IMR-90 (cell line): ENCODE results near the gene FBXW7. TPM values are rescaled to one million over a fixed set of nuclear protein-coding genes. Genes with fewer than 3 reads are reported as not detected.

Source experiments
- ATAC-seq: fragments of 200-7000 bp; cut with Tn5 transposase; 2 replicates; pipeline ENCODE4 v1.9.1; 2020; ENCODE audit warnings: low read depth, mild to moderate bottlenecking, moderate library complexity
- BruUV-seq: library from RNA; stranded (reverse); fragments of 400-500 nt; replicated peaks from 2 replicates; lab custom pipeline; 2021; lab: Mats Ljungman, UMichigan
- CTCF ChIA-PET: fragments of 300-600 bp; formaldehyde crosslinking; extraction: SDS; loops from one replicate; lab custom pipeline; 2021; ENCODE audit warnings: antibody characterized with exemption; lab: Yijun Ruan, JAX
- POLR2A ChIA-PET: fragments of 300-600 bp; sonication (Branson Sonifier 250); formaldehyde crosslinking; loops from one replicate; lab custom pipeline; 2022; ENCODE audit warnings: antibody characterized with exemption; ENCODE audit not compliant: unreplicated experiment; lab: Charles Lee
- DNase-seq: peaks from one replicate; pipeline ENCODE4 v3.0.0; 2013
- H2AFZ ChIP-seq: replicated peaks from 2 replicates; pipeline ENCODE3; 2013; ENCODE audit warnings: low read length, mild to moderate bottlenecking; ENCODE audit not compliant: poor library complexity
- H2AK5ac ChIP-seq: 2 replicates; pipeline ENCODE4 v1.6.1; 2013; ENCODE audit warnings: low read depth, low read length, inconsistent platforms
- H2AK9ac ChIP-seq: replicated peaks from 2 replicates; pipeline ENCODE3; 2013; ENCODE audit warnings: mild to moderate bottlenecking, low read depth, low read length, moderate library complexity; ENCODE audit not compliant: poor library complexity
- H2BK120ac ChIP-seq: 2 replicates; pipeline ENCODE4 v1.6.1; 2013; ENCODE audit warnings: low read depth, low read length, inconsistent platforms
- H2BK15ac ChIP-seq: 3 replicates; pipeline ENCODE4 v1.6.1; 2013; ENCODE audit warnings: low read depth, low read length, inconsistent platforms
- H2BK20ac ChIP-seq: 2 replicates; pipeline ENCODE4 v1.6.1; 2013; ENCODE audit warnings: low read depth, mild to moderate bottlenecking, inconsistent platforms, low read length, moderate library complexity
- H2BK5ac ChIP-seq: 2 replicates; pipeline ENCODE4 v1.6.1; 2013; ENCODE audit warnings: mild to moderate bottlenecking, low read depth, low read length, inconsistent platforms; ENCODE audit not compliant: poor library complexity, severe bottlenecking
- H3K14ac ChIP-seq: replicated peaks from 2 replicates; pipeline ENCODE4 v1.6.1; 2013; ENCODE audit warnings: low read depth, low read length, inconsistent platforms
- H3K18ac ChIP-seq: 2 replicates; pipeline ENCODE4 v1.6.1; 2013; ENCODE audit warnings: low read depth, low read length, control low read depth
- H3K23ac ChIP-seq: 2 replicates; pipeline ENCODE4 v1.6.1; 2013; ENCODE audit warnings: low read depth, low read length, inconsistent platforms
- H3K27ac ChIP-seq: 2 replicates; pipeline ENCODE4 v1.5.1; 2013; ENCODE audit warnings: mild to moderate bottlenecking, control low read depth, low read length; ENCODE audit not compliant: insufficient read depth
- H3K27me3 ChIP-seq: 2 replicates; pipeline ENCODE4 v1.6.1; 2013; ENCODE audit warnings: low read length; ENCODE audit not compliant: control insufficient read depth, insufficient read depth
- H3K36me3 ChIP-seq: 2 replicates; pipeline ENCODE4 v1.6.1; 2013; ENCODE audit warnings: low read length, mixed read lengths; ENCODE audit not compliant: control insufficient read depth, insufficient read depth
- H3K4ac ChIP-seq: 2 replicates; pipeline ENCODE4 v1.6.1; 2013; ENCODE audit warnings: low read depth, low read length, inconsistent platforms
- H3K4me1 ChIP-seq: 2 replicates; pipeline ENCODE4 v1.6.1; 2013; ENCODE audit warnings: low read length, mixed read lengths; ENCODE audit not compliant: control insufficient read depth, insufficient read depth
- H3K4me2 ChIP-seq: 2 replicates; pipeline ENCODE4 v1.6.1; 2013; ENCODE audit warnings: low read depth, mild to moderate bottlenecking, control low read depth, low read length, moderate library complexity
- H3K4me3 ChIP-seq: 2 replicates; pipeline ENCODE4 v1.5.1; 2013; ENCODE audit warnings: low read depth, mild to moderate bottlenecking, control low read depth, low read length, moderate library complexity; ENCODE audit not compliant: insufficient read depth
- H3K56ac ChIP-seq: 2 replicates; pipeline ENCODE4 v1.6.1; 2013; ENCODE audit warnings: low read length, inconsistent platforms; ENCODE audit not compliant: insufficient read depth; ENCODE audit errors: extremely low read depth
- H3K79me1 ChIP-seq, 2 experiments: 2 replicates each; pipeline ENCODE4 v1.6.1; 2013; ENCODE audit warnings: low read length in 2 of 2, inconsistent platforms in 1 of 2, low read depth in 1 of 2
- H3K9ac ChIP-seq: 2 replicates; pipeline ENCODE4 v1.6.1; 2013; ENCODE audit warnings: low read depth, low read length, control low read depth
- H3K9me1 ChIP-seq: 2 replicates; pipeline ENCODE4 v1.6.1; 2013; ENCODE audit warnings: low read length, inconsistent platforms; ENCODE audit not compliant: insufficient read depth
- H3K9me3 ChIP-seq: 2 replicates; pipeline ENCODE4 v1.6.1; 2013; ENCODE audit warnings: low read length; ENCODE audit not compliant: control insufficient read depth, insufficient read depth
- H4K20me1 ChIP-seq: 2 replicates; pipeline ENCODE4 v1.6.1; 2013; ENCODE audit warnings: low read length, inconsistent platforms; ENCODE audit not compliant: insufficient read depth
- H4K5ac ChIP-seq: 2 replicates; pipeline ENCODE4 v1.6.1; 2013; ENCODE audit warnings: mild to moderate bottlenecking, low read depth, low read length, control low read depth
- H4K8ac ChIP-seq, 2 experiments: 2 replicates each; pipeline ENCODE4 v1.6.1; 2013; ENCODE audit warnings: low read depth in 2 of 2, low read length in 2 of 2, control low read depth in 1 of 2, inconsistent platforms in 1 of 2
- H4K91ac ChIP-seq: 2 replicates; pipeline ENCODE4 v1.6.1; 2013; ENCODE audit warnings: low read depth, low read length, inconsistent platforms; ENCODE audit not compliant: insufficient read depth
- CEBPB ChIP-seq: IDR thresholded peaks from 2 replicates; pipeline ENCODE4 v1.6.1; 2012; ENCODE audit warnings: low read depth, low read length, improper control_type of control experiment
- CHD1 ChIP-seq: IDR thresholded peaks from 2 replicates; pipeline ENCODE4 v1.6.1; 2012; ENCODE audit warnings: low read depth, low read length, improper control_type of control experiment
- FOS ChIP-seq: fragments of 150-350 bp; IDR thresholded peaks from 2 replicates; pipeline ENCODE4 v1.6.1; 2016; ENCODE audit warnings: low read depth, low read length
- MAFK ChIP-seq: IDR thresholded peaks from 2 replicates; pipeline ENCODE4 v1.6.1; 2012; ENCODE audit warnings: low read depth, low read length, improper control_type of control experiment
- MAZ ChIP-seq: IDR thresholded peaks from 2 replicates; pipeline ENCODE4 v1.6.1; 2012; ENCODE audit warnings: low read depth, mild to moderate bottlenecking, low read length, improper control_type of control experiment, moderate library complexity, borderline replicate concordance
- MXI1 ChIP-seq: IDR thresholded peaks from 2 replicates; pipeline ENCODE4 v1.6.1; 2012; ENCODE audit warnings: low read depth, mild to moderate bottlenecking, low read length, moderate library complexity, borderline replicate concordance
- POLR2A ChIP-seq: IDR thresholded peaks from 2 replicates; pipeline ENCODE4 v1.6.1; 2012; ENCODE audit warnings: mild to moderate bottlenecking, low read depth, low read length
- RFX5 ChIP-seq: IDR thresholded peaks from 2 replicates; pipeline ENCODE4 v1.8.0; 2012; ENCODE audit warnings: low read depth, mild to moderate bottlenecking, low read length, moderate library complexity
- WGBS, 2 experiments: methylation state at CpG; one replicate each; pipeline versions ENCODE4 v1.1.5 to v1.1.7; 2013; ENCODE audit warnings: missing lambda C conversion rate in 2 of 2; ENCODE audit not compliant: insufficient read length in 1 of 2; ENCODE audit errors: extremely low coverage in 2 of 2; 5-methylcytosine and 5-hydroxymethylcytosine counted together
- dilution Hi-C: fragments of 300-500 bp; cut with HindIII; formaldehyde crosslinking; loops from one replicate; pipeline ENCODE4 v1.14.3; 2018; ENCODE audit warnings: low sequenced_read_pairs; ENCODE audit not compliant: unreplicated experiment
- in situ Hi-C: fragments of 300-500 bp; cut with MboI; formaldehyde crosslinking; loops from 3 replicates; pipeline ENCODE4 v1.14.3; 2019; ENCODE audit warnings: low sequenced_read_pairs, inconsistent platforms, mixed read lengths
- intact Hi-C: fragments of 100-400 bp; cut with micrococcal nuclease; formaldehyde crosslinking; loops from 2 replicates; pipeline ENCODE4 v1.10.0; 2022
- polyA plus RNA-seq, 3 experiments: library from polyadenylated mRNA; depleted of rRNA; stranded (reverse); fragments of >200 nt; gene quantifications; 2 replicates each; pipeline ENCODE4 v1.2.3, GENCODE V29; 2012; ENCODE audit warnings: low replicate concordance in 1 of 3
- total RNA-seq: library from RNA; depleted of rRNA; stranded (reverse); fragments of >200 nt; gene quantifications from 2 replicates; pipeline ENCODE4 v1.2.3, GENCODE V29; 2012
- TF ChIP-seq, protein P1 (sequence below): fragments of 150-350 bp; IDR thresholded peaks from 2 replicates; pipeline ENCODE4 v1.6.1; 2017; ENCODE audit warnings: mild to moderate bottlenecking, antibody characterized with exemption, low read length, low read depth
- TF ChIP-seq, protein P2 (sequence below): fragments of 150-350 bp; IDR thresholded peaks from 2 replicates; pipeline ENCODE4 v1.6.1; 2016; ENCODE audit warnings: low read depth, mild to moderate bottlenecking, low read length, moderate library complexity, borderline replicate concordance

Gene FBXW7
- total and polyA plus RNA-seq, 2 of the 4 experiments (the other 2 are of a cell fraction) = 7.2 to 27.4 TPM

DNA sequence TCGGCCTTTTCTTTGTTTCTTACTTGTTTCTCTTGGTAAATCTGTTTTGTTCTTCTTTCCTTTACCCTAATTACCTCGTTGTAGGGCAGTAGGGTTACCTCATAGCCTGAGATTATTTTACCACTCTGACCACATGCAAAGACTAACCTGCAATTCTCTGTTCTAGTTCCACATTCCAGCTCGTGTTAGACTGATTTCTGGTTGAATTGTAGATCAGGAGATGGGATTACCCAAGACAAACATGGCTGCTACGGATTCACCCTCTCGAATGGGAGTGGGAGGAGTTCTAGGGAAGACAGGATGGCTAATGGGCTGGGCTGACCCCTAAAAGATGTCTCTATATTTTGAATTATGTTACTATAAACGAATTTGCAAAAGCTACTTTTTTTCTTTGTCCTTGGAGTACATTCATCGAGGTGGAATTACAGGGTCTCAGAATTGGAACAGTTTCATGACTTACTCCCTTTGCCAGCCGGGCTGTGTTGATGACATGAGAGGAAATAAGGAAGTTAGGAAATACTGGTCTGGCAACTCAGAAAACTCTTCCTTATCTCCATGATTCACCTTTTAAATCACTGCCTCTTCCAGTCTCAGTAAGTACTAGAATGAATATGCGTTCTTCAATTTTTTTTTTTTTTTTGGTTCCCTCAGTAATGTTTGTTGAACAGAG, 36.7 kb upstream of the FBXW7 start:
- Histone ChIP-seq H4K5ac (no peak overlapping the region), H3K36me3 (no peaks in the 10 kb centered on the region), H3K4me2 (peak overlapping the region; percentile 27; the same call in 1 of the 2 replicates), H3K9ac (no peak overlapping the region), H3K4me1 (no peaks in the 10 kb centered on the region), H3K4ac (no peak overlapping the region), H3K14ac (no peak overlapping the region), H2BK15ac (no peak overlapping the region), H4K20me1 (no peaks in the 10 kb centered on the region), H4K91ac (no peak overlapping the region), H3K23ac (no peak overlapping the region), H3K27ac (no peak overlapping the region), H2AK9ac (no peak overlapping the region), H2AFZ (no peak overlapping the region), H3K4me3 (no peak overlapping the region), H2BK5ac (no peak overlapping the region), H3K79me1 (no peaks in the 10 kb centered on the region), H2BK120ac (no peak overlapping the region), H2BK20ac (no peak overlapping the region), H3K18ac (no peak overlapping the region), H3K27me3 (peaks cover 1% of the 10 kb centered on the region; the same call in 1 of the 2 replicates), H3K9me3 (no peaks in the 10 kb centered on the region), H4K8ac (no peak overlapping the region), H2AK5ac (no peak overlapping the region), H3K9me1 (no peaks in the 10 kb centered on the region), H3K56ac (no peak overlapping the region)
- ATAC-seq (peak; percentile 37), DNase-seq (peak; percentile 70)
- intact Hi-C loops (no loop called here), in situ Hi-C loops (no loop called here), dilution Hi-C loops (no loop called here)
- peak; percentile 64 for TF ChIP-seq CEBPB
- TF ChIP-seq FOS = 0 out of 2 replicates have a peak, but pooled peaks have one; percentile 10
- TF ChIP-seq, protein P1, sequence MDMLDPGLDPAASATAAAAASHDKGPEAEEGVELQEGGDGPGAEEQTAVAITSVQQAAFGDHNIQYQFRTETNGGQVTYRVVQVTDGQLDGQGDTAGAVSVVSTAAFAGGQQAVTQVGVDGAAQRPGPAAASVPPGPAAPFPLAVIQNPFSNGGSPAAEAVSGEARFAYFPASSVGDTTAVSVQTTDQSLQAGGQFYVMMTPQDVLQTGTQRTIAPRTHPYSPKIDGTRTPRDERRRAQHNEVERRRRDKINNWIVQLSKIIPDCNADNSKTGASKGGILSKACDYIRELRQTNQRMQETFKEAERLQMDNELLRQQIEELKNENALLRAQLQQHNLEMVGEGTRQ = no peak
- TF ChIP-seq MXI1 = no peak
- TF ChIP-seq MAZ = no peak
- TF ChIP-seq, protein P2, sequence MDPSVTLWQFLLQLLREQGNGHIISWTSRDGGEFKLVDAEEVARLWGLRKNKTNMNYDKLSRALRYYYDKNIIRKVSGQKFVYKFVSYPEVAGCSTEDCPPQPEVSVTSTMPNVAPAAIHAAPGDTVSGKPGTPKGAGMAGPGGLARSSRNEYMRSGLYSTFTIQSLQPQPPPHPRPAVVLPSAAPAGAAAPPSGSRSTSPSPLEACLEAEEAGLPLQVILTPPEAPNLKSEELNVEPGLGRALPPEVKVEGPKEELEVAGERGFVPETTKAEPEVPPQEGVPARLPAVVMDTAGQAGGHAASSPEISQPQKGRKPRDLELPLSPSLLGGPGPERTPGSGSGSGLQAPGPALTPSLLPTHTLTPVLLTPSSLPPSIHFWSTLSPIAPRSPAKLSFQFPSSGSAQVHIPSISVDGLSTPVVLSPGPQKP = no peak
- no peak for TF ChIP-seq MAFK
- TF ChIP-seq POLR2A = no peak
- no peak for TF ChIP-seq CHD1
- TF ChIP-seq RFX5 = no peak
- no CpG with 5 or more reads among the region's 9 CpGs for WGBS, 2 experiments
- no TSS peak for BruUV-seq
- ChIA-PET CTCF (no interaction called here), POLR2A (no interaction called here)
